GM23338 (cell line): ENCODE data around the gene THYN1. TPM values are rescaled to one million over a fixed set of nuclear protein-coding genes. Genes with fewer than 3 reads are reported as not detected.

Source experiments
- ATAC-seq: fragments of 200-7000 bp; cut with Tn5 transposase; 3 replicates; pipeline ENCODE4 v1.9.1; 2020
- DNase-seq: peaks from one replicate; pipeline ENCODE4 v3.0.0-alpha.2; 2015; ENCODE audit warnings: low spot score
- H2AFZ ChIP-seq: fragments of 200-600 bp; sonication (generic); 2 replicates; pipeline ENCODE4 v1.8.0; 2016; ENCODE audit warnings: antibody characterized with exemption, mild to moderate bottlenecking, moderate library complexity
- H3F3A ChIP-seq: fragments of 200-600 bp; sonication (generic); replicated peaks from 2 replicates; pipeline ENCODE4 v1.8.0; 2017; ENCODE audit warnings: antibody characterized with exemption, mixed run types, low read depth
- H3K27ac ChIP-seq: fragments of 200-600 bp; sonication (generic); 2 replicates; pipeline ENCODE4 v1.6.1; 2016; ENCODE audit warnings: low read depth
- H3K27me3 ChIP-seq: fragments of 200-600 bp; sonication (generic); 2 replicates; pipeline ENCODE4 v1.8.0; 2016; ENCODE audit warnings: mild to moderate bottlenecking, mixed run types, moderate library complexity; ENCODE audit not compliant: insufficient read depth
- H3K36me3 ChIP-seq: fragments of 200-600 bp; sonication (generic); 2 replicates; pipeline ENCODE4 v1.8.0; 2016; ENCODE audit warnings: mild to moderate bottlenecking; ENCODE audit not compliant: insufficient read depth
- H3K4me1 ChIP-seq: fragments of 200-600 bp; sonication (generic); 2 replicates; pipeline ENCODE4 v1.8.0; 2016; ENCODE audit warnings: mild to moderate bottlenecking, moderate library complexity; ENCODE audit not compliant: insufficient read depth
- H3K4me2 ChIP-seq: fragments of 200-600 bp; sonication (generic); 2 replicates; pipeline ENCODE4 v1.7.1; 2017; ENCODE audit warnings: mixed run types
- H3K4me3 ChIP-seq: fragments of 200-600 bp; sonication (generic); 2 replicates; pipeline ENCODE4 v1.6.1; 2016; ENCODE audit warnings: mixed run types
- H3K79me2 ChIP-seq: fragments of 200-600 bp; sonication (generic); replicated peaks from 2 replicates; pipeline ENCODE4 v1.8.0; 2017; ENCODE audit warnings: mild to moderate bottlenecking; ENCODE audit not compliant: insufficient read depth
- H3K9me2 ChIP-seq: fragments of 200-600 bp; sonication (generic); 2 replicates; pipeline ENCODE4 v1.8.0; 2017; ENCODE audit not compliant: insufficient read depth
- H4K20me1 ChIP-seq: fragments of 200-600 bp; sonication (generic); replicated peaks from 2 replicates; pipeline ENCODE4 v1.8.0; 2017; ENCODE audit warnings: mild to moderate bottlenecking; ENCODE audit not compliant: insufficient read depth
- H3K27ac Mint-ChIP-seq: 2 replicates; pipeline ENCODE4 v1.8.0; 2020; ENCODE audit warnings: inconsistent platforms, mild to moderate bottlenecking, moderate library complexity, mixed read lengths
- H3K27me3 Mint-ChIP-seq: 3 replicates; pipeline ENCODE4 v1.8.0; 2022; ENCODE audit warnings: low read depth, mild to moderate bottlenecking, moderate library complexity, mixed read lengths, inconsistent platforms; ENCODE audit not compliant: insufficient read depth, poor library complexity
- H3K36me3 Mint-ChIP-seq: 3 replicates; pipeline ENCODE4 v1.8.0; 2021; ENCODE audit warnings: low read depth, mild to moderate bottlenecking, inconsistent platforms, moderate library complexity, mixed read lengths
- H3K4me1 Mint-ChIP-seq: 3 replicates; pipeline ENCODE4 v1.8.0; 2020; ENCODE audit warnings: mild to moderate bottlenecking, inconsistent platforms, mixed read lengths
- H3K4me3 Mint-ChIP-seq: 3 replicates; pipeline ENCODE4 v1.8.0; 2021; ENCODE audit warnings: moderate library complexity, mild to moderate bottlenecking, inconsistent platforms, mixed read lengths
- H3K9me3 Mint-ChIP-seq: 3 replicates; pipeline ENCODE4 v1.8.0; 2020; ENCODE audit warnings: moderate library complexity, mild to moderate bottlenecking, inconsistent platforms, mixed read lengths
- CREB1 ChIP-seq: fragments of 250-450 bp; sonication (Bioruptor Pico); IDR thresholded peaks from 2 replicates; pipeline ENCODE4 v1.5.0; 2020; ENCODE audit warnings: low read depth, mild to moderate bottlenecking, moderate library complexity
- CTCF ChIP-seq, 2 experiments: fragments of 200-600 bp in 1 of 2; sonication (generic) in 1 of 2; conservative IDR thresholded peaks; 2 replicates each; pipeline versions ENCODE4 v1.5.1 to v1.6.1; 2016 to 2017; ENCODE audit warnings: antibody characterized with exemption in 2 of 2, low read depth in 2 of 2, mild to moderate bottlenecking in 2 of 2, moderate library complexity in 1 of 2
- EZH2 ChIP-seq: fragments of 200-600 bp; sonication (generic); IDR thresholded peaks from one replicate; pipeline ENCODE4 v1.8.0; 2017; ENCODE audit warnings: antibody characterized with exemption, mild to moderate bottlenecking, low read depth; ENCODE audit not compliant: unreplicated experiment
- EZH2phosphoT487 ChIP-seq: fragments of 200-600 bp; sonication (generic); IDR thresholded peaks from one replicate; pipeline ENCODE4 v1.8.1; 2018; ENCODE audit warnings: antibody characterized with exemption; ENCODE audit not compliant: unreplicated experiment
- JUNB ChIP-seq: IDR thresholded peaks from one replicate; pipeline ENCODE4 v1.6.1; 2016; ENCODE audit warnings: antibody characterized with exemption; ENCODE audit not compliant: unreplicated experiment
- NANOG ChIP-seq: IDR thresholded peaks from 2 replicates; pipeline ENCODE4 v1.6.1; 2016; ENCODE audit warnings: antibody characterized with exemption, borderline replicate concordance
- POLR2AphosphoS5 ChIP-seq: IDR thresholded peaks from 2 replicates; pipeline ENCODE4 v1.6.1; 2016; ENCODE audit warnings: antibody characterized with exemption, low read depth
- STAT1 ChIP-seq: IDR thresholded peaks from one replicate; pipeline ENCODE4 v1.6.1; 2016; ENCODE audit warnings: antibody characterized with exemption; ENCODE audit not compliant: unreplicated experiment
- ZNF114 ChIP-seq: fragments of 250-450 bp; sonication (Bioruptor Pico); IDR thresholded peaks from 2 replicates; pipeline ENCODE4 v1.5.0; 2020; ENCODE audit warnings: mild to moderate bottlenecking, moderate library complexity
- ZNF331 ChIP-seq: fragments of 250-450 bp; sonication (Bioruptor Pico); IDR thresholded peaks from 2 replicates; pipeline ENCODE4 v1.5.0; 2020; ENCODE audit warnings: low read depth, mild to moderate bottlenecking, moderate library complexity
- ZNF462 ChIP-seq: fragments of 250-450 bp; sonication (Bioruptor Pico); IDR thresholded peaks from 2 replicates; pipeline ENCODE4 v1.5.0; 2020; ENCODE audit warnings: mild to moderate bottlenecking, moderate library complexity
- polyA plus RNA-seq: library from polyadenylated mRNA; unstranded; fragments of >200 nt; fragmentation: Nextera tagmentation; extraction: Ambion mirVana; gene quantifications from 2 replicates; pipeline ENCODE4 v1.2.1, GENCODE V29; 2016
- total RNA-seq: library from RNA; depleted of rRNA; stranded (reverse); fragments of >200 nt; shearing (Covaris generic); gene quantifications from 2 replicates; pipeline ENCODE4 v1.2.3, GENCODE V29; 2014
- TF ChIP-seq, protein P1 (sequence below): IDR thresholded peaks from 2 replicates; pipeline ENCODE4 v1.6.1; 2016; ENCODE audit warnings: antibody characterized with exemption
- TF ChIP-seq, protein P2 (sequence below): IDR thresholded peaks from one replicate; pipeline ENCODE4 v1.6.1; 2018; ENCODE audit warnings: antibody characterized with exemption; ENCODE audit not compliant: unreplicated experiment

The THYN1 gene
- total and polyA plus RNA-seq, 2 experiments from 2014 or later, result 116 to 216 TPM

DNA sequence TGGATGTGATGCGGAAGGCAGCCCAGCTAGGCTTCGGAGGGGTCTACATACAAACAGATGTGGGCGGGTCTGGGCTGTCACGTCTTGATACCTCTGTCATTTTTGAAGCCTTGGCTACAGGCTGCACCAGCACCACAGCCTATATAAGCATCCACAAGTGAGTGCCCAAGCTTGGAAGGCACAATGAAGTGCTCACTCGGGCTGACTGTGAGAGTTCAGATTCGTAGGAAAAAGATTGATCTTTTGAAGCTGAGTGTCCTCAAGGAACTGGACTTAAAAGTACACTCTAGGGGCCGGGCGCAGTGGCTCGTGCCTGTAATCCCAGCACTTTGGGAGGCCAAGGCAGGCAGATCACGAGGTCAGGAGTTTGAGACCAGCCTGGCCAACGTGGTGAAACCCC lies 3.9 kb upstream of the THYN1 start:
- no peak for TF ChIP-seq ZNF114 (CRISPR knock-in tag)
- no peak for TF ChIP-seq NANOG
- TF ChIP-seq, protein P1, sequence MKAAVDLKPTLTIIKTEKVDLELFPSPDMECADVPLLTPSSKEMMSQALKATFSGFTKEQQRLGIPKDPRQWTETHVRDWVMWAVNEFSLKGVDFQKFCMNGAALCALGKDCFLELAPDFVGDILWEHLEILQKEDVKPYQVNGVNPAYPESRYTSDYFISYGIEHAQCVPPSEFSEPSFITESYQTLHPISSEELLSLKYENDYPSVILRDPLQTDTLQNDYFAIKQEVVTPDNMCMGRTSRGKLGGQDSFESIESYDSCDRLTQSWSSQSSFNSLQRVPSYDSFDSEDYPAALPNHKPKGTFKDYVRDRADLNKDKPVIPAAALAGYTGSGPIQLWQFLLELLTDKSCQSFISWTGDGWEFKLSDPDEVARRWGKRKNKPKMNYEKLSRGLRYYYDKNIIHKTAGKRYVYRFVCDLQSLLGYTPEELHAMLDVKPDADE, result no peak
- TF ChIP-seq JUNB, result no peak
- no peak for TF ChIP-seq ZNF331 (CRISPR knock-in tag)
- no peak for TF ChIP-seq EZH2phosphoT487
- TF ChIP-seq CREB1 (CRISPR knock-in tag), result no peak
- TF ChIP-seq ZNF462, result no peak
- TF ChIP-seq CTCF (conservative IDR thresholded peaks at IDR 0.05; ENCODE audit: low read depth in 2 of 2), result no peak
- TF ChIP-seq, protein P2, sequence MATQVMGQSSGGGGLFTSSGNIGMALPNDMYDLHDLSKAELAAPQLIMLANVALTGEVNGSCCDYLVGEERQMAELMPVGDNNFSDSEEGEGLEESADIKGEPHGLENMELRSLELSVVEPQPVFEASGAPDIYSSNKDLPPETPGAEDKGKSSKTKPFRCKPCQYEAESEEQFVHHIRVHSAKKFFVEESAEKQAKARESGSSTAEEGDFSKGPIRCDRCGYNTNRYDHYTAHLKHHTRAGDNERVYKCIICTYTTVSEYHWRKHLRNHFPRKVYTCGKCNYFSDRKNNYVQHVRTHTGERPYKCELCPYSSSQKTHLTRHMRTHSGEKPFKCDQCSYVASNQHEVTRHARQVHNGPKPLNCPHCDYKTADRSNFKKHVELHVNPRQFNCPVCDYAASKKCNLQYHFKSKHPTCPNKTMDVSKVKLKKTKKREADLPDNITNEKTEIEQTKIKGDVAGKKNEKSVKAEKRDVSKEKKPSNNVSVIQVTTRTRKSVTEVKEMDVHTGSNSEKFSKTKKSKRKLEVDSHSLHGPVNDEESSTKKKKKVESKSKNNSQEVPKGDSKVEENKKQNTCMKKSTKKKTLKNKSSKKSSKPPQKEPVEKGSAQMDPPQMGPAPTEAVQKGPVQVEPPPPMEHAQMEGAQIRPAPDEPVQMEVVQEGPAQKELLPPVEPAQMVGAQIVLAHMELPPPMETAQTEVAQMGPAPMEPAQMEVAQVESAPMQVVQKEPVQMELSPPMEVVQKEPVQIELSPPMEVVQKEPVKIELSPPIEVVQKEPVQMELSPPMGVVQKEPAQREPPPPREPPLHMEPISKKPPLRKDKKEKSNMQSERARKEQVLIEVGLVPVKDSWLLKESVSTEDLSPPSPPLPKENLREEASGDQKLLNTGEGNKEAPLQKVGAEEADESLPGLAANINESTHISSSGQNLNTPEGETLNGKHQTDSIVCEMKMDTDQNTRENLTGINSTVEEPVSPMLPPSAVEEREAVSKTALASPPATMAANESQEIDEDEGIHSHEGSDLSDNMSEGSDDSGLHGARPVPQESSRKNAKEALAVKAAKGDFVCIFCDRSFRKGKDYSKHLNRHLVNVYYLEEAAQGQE, result no peak
- no peak for TF ChIP-seq EZH2
- TF ChIP-seq STAT1, result no peak
- TF ChIP-seq POLR2AphosphoS5, result no peak
- peaks cover 32% of the 10 kb centered on the region for H3K36me3 ChIP-seq
- Mint-ChIP-seq H3K4me3 (no peak overlapping the region), H3K4me1 (peaks cover 18% of the 10 kb centered on the region), H3K27me3 (peaks cover 2% of the 10 kb centered on the region), H3K27ac (no peak overlapping the region), H3K9me3 (no peaks in the 10 kb centered on the region), H3K36me3 (peaks cover 53% of the 10 kb centered on the region)
- peaks cover 22% of the 10 kb centered on the region for H4K20me1 ChIP-seq
- DNase-seq (no peak), ATAC-seq (no peak)
- H3F3A ChIP-seq, result no peaks in the 10 kb centered on the region
- peaks cover 47% of the 10 kb centered on the region for H3K79me2 ChIP-seq
- H3K4me3 ChIP-seq, result no peak overlapping the region
- no peak overlapping the region for H3K4me2 ChIP-seq
- H3K27ac ChIP-seq, result no peak overlapping the region
- H3K9me2 ChIP-seq, result no peaks in the 10 kb centered on the region
- H2AFZ ChIP-seq, result no peak overlapping the region
- H3K4me1 ChIP-seq, result peaks cover 14% of the 10 kb centered on the region
- no peaks in the 10 kb centered on the region for H3K27me3 ChIP-seq
